Breast epithelium (tissue), 3 donors: ENCODE results near the gene PDLIM7.

Source experiments
- POLR2A ChIP-seq: fragments of 450-650 bp; IDR thresholded peaks from one replicate; pipeline ENCODE4 v1.6.1; 2016; ENCODE audit warnings: antibody characterized with exemption, mild to moderate bottlenecking, moderate library complexity
- POLR2AphosphoS5 ChIP-seq, 3 donors: sonication (generic); formaldehyde crosslinking; IDR thresholded peaks; one replicate each; pipeline ENCODE4 v1.6.1; 2017; ENCODE audit warnings: antibody characterized with exemption in 3 of 3

DNA sequence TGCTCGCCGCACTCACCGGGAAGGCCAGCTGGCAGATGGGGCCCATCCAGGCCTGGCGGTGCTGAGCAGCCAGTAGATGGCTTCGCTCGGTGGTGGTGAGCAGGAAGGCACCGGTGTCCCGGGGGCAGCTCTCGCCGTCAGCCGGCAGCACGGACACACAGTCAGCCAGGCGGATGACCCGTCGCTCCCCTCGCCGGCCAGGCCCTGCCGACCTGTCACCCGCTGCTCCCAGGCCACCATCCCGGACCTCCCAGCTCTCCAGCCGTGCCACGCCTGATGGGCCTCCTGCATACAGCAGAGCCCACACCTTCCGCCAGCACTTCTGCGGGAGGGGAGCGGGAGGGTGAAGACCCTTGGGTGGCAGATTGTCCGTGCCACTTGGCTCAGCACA lies 10.8 kb upstream of the PDLIM7 start:
- TF ChIP-seq POLR2A (no peak), POLR2AphosphoS5 (IDR thresholded peaks at IDR 0.05) (no peak)
